C4-2B (cell line): Measurements from ENCODE around the gene KLHL25.

Source experiments
- ZFX ChIP-seq: fragments of 450-650 bp; IDR thresholded peaks from 2 replicates; pipeline ENCODE4 v1.6.1; 2017
- TF ChIP-seq, protein P1 (sequence below): fragments of 450-650 bp; conservative IDR thresholded peaks from 2 replicates; pipeline ENCODE4 v1.5.1; 2017; ENCODE audit warnings: mild to moderate bottlenecking

DNA sequence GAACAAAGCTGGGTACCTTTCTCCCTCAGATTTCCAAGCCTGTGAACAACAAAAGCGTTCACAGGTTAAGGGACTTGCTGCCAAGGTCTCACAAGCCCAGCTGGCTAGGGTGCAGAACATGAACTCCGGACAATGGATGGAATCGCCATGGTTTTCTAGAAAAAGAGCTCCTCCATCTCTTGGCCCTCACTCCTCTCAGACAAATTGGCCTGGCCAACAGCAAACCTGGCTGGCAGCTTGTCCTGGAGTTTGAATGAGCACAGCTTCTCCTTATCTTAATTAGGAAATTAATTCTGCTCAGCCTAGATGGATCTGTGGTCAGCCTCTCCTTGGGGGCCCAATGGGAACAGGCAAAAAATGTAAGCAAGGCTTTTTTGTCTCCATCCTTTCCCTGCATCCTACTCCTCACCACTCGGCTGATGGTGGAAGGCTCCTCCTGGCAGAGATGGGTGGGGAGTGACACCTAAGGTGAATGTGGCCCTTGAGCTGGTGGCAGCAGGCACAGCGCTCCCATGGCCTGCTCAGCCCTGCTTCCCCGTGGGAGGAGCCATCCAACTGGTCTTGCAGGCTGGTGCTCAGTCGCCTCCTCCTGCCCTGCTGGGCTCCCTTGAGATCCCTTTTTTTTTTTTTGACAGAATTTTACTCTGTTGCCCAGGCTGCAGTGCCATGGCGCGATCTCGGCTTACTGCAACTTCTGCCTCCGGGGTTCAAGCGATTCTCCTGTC is 5.8 kb downstream of the KLHL25 start:
- TF ChIP-seq, protein P1, sequence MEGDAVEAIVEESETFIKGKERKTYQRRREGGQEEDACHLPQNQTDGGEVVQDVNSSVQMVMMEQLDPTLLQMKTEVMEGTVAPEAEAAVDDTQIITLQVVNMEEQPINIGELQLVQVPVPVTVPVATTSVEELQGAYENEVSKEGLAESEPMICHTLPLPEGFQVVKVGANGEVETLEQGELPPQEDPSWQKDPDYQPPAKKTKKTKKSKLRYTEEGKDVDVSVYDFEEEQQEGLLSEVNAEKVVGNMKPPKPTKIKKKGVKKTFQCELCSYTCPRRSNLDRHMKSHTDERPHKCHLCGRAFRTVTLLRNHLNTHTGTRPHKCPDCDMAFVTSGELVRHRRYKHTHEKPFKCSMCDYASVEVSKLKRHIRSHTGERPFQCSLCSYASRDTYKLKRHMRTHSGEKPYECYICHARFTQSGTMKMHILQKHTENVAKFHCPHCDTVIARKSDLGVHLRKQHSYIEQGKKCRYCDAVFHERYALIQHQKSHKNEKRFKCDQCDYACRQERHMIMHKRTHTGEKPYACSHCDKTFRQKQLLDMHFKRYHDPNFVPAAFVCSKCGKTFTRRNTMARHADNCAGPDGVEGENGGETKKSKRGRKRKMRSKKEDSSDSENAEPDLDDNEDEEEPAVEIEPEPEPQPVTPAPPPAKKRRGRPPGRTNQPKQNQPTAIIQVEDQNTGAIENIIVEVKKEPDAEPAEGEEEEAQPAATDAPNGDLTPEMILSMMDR, result no peak
- no peak for TF ChIP-seq ZFX
